ENCODE data around the gene GPHN.
A peak's percentile ranks its signal among the peaks of the same experiment; 100 is the strongest.
"Not testable (repeated sequence)": the region's sequence is repeated elsewhere in the genome, so short reads cannot be mapped to it uniquely, and the experiment has no call there.

GPHN gene

DNA sequence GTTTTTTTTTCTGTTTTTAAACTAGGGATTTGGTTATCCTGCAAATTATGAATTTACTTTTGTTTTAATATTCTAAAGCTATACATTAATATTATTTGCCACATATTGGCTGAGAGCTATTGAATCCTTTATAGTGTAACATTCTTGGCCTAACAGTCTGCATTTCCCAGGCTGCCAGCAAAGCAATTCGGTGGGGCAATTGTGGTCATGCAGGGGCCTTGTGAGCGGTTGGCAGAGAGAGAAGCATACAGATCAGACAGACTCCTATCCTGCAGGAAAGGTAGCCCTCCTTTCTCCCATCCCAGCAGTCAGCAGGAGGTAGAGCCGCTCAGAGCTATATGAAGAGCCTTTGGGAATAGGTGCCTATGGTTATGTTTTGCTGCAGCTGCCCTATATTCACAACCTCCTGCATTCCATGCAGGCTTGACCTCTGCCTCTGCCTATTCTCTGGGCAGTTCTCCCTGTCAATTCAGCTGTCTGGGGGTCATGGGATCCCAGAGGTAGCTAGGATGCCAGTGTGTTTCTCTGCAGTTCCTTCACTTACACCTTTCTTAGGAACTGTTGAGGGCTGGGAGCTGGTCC, 144.7 kb downstream of the GPHN start:
- no peaks in the 10 kb centered on the region for H3K36me3 ChIP-seq (ENCODE audit: control insufficient read depth, insufficient read depth, low read length)
- H3K4me3 ChIP-seq (ENCODE audit: low read length), result no peak overlapping the region
- no peaks in the 10 kb centered on the region for H3K9me3 ChIP-seq (ENCODE audit: control insufficient read depth, insufficient read depth, low read length)
- no CpG with 5 or more reads among the region's 3 CpGs for WGBS (ENCODE audit: insufficient coverage, insufficient read length)
- H3K4me1 ChIP-seq (ENCODE audit: control insufficient read depth, insufficient read depth, low read length), result no peaks in the 10 kb centered on the region
- H3K27ac ChIP-seq (ENCODE audit: low read length), result no peak overlapping the region
- H3K27me3 ChIP-seq (ENCODE audit: control insufficient read depth, insufficient read depth, low read length), result no peaks in the 10 kb centered on the region
- DNase-seq (ENCODE audit: low read depth, low spot score), result no peak

DNA sequence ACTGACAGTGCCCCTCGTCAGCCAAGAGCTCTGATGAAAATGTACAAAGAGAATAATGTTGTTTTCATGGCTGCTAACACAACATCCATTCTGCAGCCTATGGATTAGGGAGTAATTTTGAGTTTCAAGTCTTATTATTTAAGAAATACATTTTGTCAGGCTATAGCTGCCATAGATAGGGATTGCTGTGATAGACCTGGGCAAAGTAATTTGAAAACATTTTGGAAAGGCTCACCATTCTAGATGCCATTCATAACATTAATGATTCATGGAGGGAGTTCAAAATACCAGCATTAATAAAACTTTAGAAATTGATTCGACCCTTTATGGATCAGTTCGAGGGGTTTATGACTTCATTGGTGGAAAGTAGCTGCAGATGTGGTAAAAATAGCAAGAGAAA, 149.8 kb downstream of the GPHN start:
- no peak for DNase-seq (ENCODE audit: low read depth, low spot score)
- no peaks in the 10 kb centered on the region for H3K9me3 ChIP-seq (ENCODE audit: control insufficient read depth, insufficient read depth, low read length)
- H3K27ac ChIP-seq (ENCODE audit: low read length), result no peak overlapping the region
- no CpG with 5 or more reads among the region's 3 CpGs for WGBS (ENCODE audit: insufficient coverage, insufficient read length)
- no peaks in the 10 kb centered on the region for H3K36me3 ChIP-seq (ENCODE audit: control insufficient read depth, insufficient read depth, low read length)
- H3K4me1 ChIP-seq (ENCODE audit: control insufficient read depth, insufficient read depth, low read length), result no peaks in the 10 kb centered on the region
- H3K27me3 ChIP-seq (ENCODE audit: control insufficient read depth, insufficient read depth, low read length), result no peaks in the 10 kb centered on the region
- no peak overlapping the region for H3K4me3 ChIP-seq (ENCODE audit: low read length)

DNA sequence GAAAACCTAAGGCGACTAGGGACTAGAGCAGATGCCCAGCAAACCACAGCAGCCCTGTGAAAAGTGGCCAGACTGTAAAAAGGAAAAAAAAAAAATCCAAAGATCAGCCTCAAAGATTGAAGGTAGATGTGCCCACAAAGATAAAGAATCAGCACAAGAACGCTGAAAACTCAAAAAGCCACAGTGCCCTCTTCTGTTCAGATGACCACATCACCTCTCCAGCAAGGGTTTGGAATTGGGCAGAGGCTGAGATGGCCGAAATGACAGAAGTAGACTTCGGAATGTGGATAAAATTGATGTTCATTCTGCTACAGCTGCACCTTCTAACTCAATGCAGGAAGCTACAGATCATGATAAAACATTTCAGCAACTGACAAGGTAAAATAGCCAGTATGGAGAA, 154.4 kb downstream of the GPHN start:
- Histone ChIP-seq H3K27me3 (ENCODE audit: control insufficient read depth, insufficient read depth, low read length) (no peaks in the 10 kb centered on the region), H3K27ac (ENCODE audit: low read length) (no peak overlapping the region), H3K36me3 (ENCODE audit: control insufficient read depth, insufficient read depth, low read length) (no peaks in the 10 kb centered on the region), H3K4me1 (ENCODE audit: control insufficient read depth, insufficient read depth, low read length) (no peaks in the 10 kb centered on the region), H3K4me3 (ENCODE audit: low read length) (no peak overlapping the region), H3K9me3 (ENCODE audit: control insufficient read depth, insufficient read depth, low read length) (no peaks in the 10 kb centered on the region)
- peak; percentile 5 for DNase-seq (ENCODE audit: low read depth, low spot score)
- WGBS (ENCODE audit: insufficient coverage, insufficient read length), result no CpG with 5 or more reads among the region's 4 CpGs

DNA sequence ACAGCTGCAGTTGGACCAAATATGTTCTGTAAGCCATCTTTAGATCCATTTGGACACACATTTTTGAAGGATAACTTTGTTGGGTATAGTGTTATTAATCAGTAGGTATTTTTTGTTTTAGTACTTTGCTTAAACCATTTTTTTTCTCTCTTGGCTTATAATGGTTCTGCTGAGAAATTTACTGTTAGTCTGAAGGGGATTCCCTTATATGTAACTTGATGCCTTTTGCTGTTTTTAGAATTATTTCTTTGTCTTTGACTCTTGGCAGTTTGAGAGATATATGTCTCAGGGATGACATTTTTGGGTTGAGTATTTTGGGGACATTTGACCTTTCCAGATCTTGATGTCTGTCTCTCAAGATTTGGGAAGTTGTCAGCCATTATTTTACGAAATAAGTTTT, 169.8 kb downstream of the GPHN start:
- peaks cover 2% of the 10 kb centered on the region; the same call in 1 of the 2 replicates for H3K9me3 ChIP-seq (ENCODE audit: control insufficient read depth, insufficient read depth, low read length)
- H3K27me3 ChIP-seq (ENCODE audit: control insufficient read depth, insufficient read depth, low read length), result no peaks in the 10 kb centered on the region
- no peak overlapping the region for H3K4me3 ChIP-seq (ENCODE audit: low read length)
- no peak overlapping the region for H3K27ac ChIP-seq (ENCODE audit: low read length)
- no CpG with 5 or more reads among the region's 1 CpG for WGBS (ENCODE audit: insufficient coverage, insufficient read length)
- no peak for DNase-seq (ENCODE audit: low read depth, low spot score)
- no peaks in the 10 kb centered on the region for H3K4me1 ChIP-seq (ENCODE audit: control insufficient read depth, insufficient read depth, low read length)
- no peaks in the 10 kb centered on the region for H3K36me3 ChIP-seq (ENCODE audit: control insufficient read depth, insufficient read depth, low read length)

DNA sequence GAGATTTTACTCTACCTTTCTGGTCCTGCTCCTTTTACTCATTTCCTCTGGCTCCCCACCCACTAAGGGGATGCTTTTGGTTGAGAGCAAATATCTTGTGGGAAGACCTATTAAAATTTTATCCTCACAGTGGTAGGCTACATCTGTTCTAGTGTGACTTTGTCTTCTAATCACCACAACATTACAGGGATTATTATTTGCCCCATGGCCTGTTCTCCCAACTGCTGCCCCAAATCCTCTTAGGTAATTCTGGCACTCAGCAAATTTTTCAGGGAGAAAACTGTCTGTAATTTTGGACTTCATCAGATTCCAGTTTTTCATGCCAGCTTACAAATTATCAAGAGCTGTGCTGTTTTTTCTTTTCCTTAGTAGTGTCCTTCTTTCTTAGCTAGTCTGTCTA, 172.3 kb downstream of the GPHN start:
- Histone ChIP-seq H3K4me3 (ENCODE audit: low read length) (no peak overlapping the region), H3K36me3 (ENCODE audit: control insufficient read depth, insufficient read depth, low read length) (no peaks in the 10 kb centered on the region), H3K27ac (ENCODE audit: low read length) (no peak overlapping the region), H3K9me3 (ENCODE audit: control insufficient read depth, insufficient read depth, low read length) (peaks cover 2% of the 10 kb centered on the region; the same call in 1 of the 2 replicates), H3K4me1 (ENCODE audit: control insufficient read depth, insufficient read depth, low read length) (no peaks in the 10 kb centered on the region), H3K27me3 (ENCODE audit: control insufficient read depth, insufficient read depth, low read length) (no peaks in the 10 kb centered on the region)
- no peak for DNase-seq (ENCODE audit: low read depth, low spot score)

DNA sequence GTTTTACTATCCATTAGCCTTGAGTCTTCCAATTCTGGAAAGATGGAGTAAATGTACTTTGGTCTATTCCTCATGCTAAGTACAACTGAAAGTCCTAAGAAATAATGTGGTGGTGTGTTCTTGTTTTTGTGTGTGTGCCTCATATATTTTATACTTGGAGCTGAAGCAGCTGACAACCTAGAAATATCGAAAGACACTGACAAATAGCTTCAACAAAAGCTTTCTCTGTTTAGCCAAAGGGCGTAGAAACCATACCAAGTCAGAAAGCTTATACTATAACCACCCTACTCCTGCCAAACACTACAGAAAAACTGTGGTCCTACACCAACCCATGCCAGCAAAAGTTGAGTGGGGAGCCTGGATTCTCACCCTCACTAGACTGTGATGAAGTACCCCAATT, 188.4 kb downstream of the GPHN start:
- Histone ChIP-seq H3K4me3 (ENCODE audit: low read length) (no peak overlapping the region), H3K27me3 (ENCODE audit: control insufficient read depth, insufficient read depth, low read length) (no peaks in the 10 kb centered on the region), H3K27ac (ENCODE audit: low read length) (no peak overlapping the region), H3K9me3 (ENCODE audit: control insufficient read depth, insufficient read depth, low read length) (no peaks in the 10 kb centered on the region), H3K4me1 (ENCODE audit: control insufficient read depth, insufficient read depth, low read length) (no peaks in the 10 kb centered on the region), H3K36me3 (ENCODE audit: control insufficient read depth, insufficient read depth, low read length) (no peaks in the 10 kb centered on the region)
- no CpG with 5 or more reads among the region's 2 CpGs for WGBS (ENCODE audit: insufficient coverage, insufficient read length)
- no peak for DNase-seq (ENCODE audit: low read depth, low spot score)

DNA sequence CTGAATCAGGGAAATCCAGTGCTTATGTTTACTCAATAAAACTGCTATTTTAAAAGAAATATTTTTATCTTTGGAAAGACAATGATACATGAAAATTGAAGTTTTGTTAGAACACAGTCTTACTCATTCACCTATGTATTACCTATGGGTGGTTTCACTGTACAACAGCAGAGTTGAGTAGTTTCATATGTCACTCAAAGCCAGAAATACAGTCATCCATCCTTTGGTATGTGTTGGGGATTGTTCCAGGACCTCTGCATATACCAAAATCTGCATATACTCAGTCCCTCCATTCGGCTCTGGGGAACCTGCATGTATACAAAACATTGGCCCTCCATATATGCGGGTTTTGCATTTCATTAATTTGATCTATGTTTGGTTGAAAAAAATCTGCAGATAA, 190.6 kb downstream of the GPHN start:
- no peak for DNase-seq (ENCODE audit: low read depth, low spot score)
- H3K9me3 ChIP-seq (ENCODE audit: control insufficient read depth, insufficient read depth, low read length), result no peaks in the 10 kb centered on the region
- H3K36me3 ChIP-seq (ENCODE audit: control insufficient read depth, insufficient read depth, low read length), result no peaks in the 10 kb centered on the region
- H3K27me3 ChIP-seq (ENCODE audit: control insufficient read depth, insufficient read depth, low read length), result no peaks in the 10 kb centered on the region
- no peak overlapping the region for H3K4me3 ChIP-seq (ENCODE audit: low read length)
- H3K4me1 ChIP-seq (ENCODE audit: control insufficient read depth, insufficient read depth, low read length), result no peaks in the 10 kb centered on the region
- no CpG with 5 or more reads among the region's 2 CpGs for WGBS (ENCODE audit: insufficient coverage, insufficient read length)
- no peak overlapping the region for H3K27ac ChIP-seq (ENCODE audit: low read length)

DNA sequence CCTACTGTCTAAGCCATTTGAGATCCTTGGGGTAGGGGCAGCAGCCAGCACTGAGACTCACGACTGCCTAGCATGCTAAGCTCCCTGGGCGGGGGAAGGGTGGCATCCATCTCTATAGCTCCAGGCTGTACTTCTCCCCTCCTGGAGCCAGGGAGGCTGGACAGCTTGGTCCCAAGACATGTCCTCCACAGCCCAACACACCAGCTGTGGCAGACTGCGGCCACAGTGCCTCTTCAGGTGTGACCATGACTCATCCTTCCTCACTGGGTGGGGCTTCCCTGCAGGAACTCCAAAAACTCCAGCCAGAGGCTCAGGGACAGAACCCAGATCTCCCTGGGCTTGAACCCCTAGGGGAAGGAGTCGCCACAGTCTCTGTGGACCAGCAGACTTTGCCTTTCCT, 193.9 kb downstream of the GPHN start:
- Histone ChIP-seq H3K27me3 (ENCODE audit: control insufficient read depth, insufficient read depth, low read length) (no peaks in the 10 kb centered on the region), H3K27ac (ENCODE audit: low read length) (no peak overlapping the region), H3K36me3 (ENCODE audit: control insufficient read depth, insufficient read depth, low read length) (no peaks in the 10 kb centered on the region), H3K4me1 (ENCODE audit: control insufficient read depth, insufficient read depth, low read length) (no peaks in the 10 kb centered on the region), H3K9me3 (ENCODE audit: control insufficient read depth, insufficient read depth, low read length) (no peaks in the 10 kb centered on the region), H3K4me3 (ENCODE audit: low read length) (no peak overlapping the region)
- DNase-seq (ENCODE audit: low read depth, low spot score), result no peak
- WGBS (ENCODE audit: insufficient coverage, insufficient read length), result no CpG with 5 or more reads among the region's 4 CpGs

DNA sequence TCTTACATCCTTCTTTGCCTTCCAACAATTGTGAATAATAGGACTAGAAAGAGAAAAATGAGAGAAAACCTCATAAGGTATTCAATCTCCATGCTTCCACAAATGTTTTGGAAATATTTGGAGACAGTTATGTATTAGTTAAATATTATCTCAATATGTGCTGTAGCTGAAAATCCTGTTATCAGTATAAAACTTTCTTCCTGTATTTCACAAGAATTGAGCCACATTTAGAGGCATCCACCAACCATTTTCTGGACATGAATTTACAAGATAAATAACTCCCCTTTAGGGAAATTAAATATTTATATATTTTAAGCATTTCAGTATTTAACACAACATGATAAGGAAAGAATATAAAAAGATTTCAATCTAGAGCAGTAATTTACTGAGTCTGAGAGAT, 200.3 kb downstream of the GPHN start:
- Histone ChIP-seq H3K9me3 (ENCODE audit: control insufficient read depth, insufficient read depth, low read length) (no peaks in the 10 kb centered on the region), H3K36me3 (ENCODE audit: control insufficient read depth, insufficient read depth, low read length) (no peaks in the 10 kb centered on the region), H3K27me3 (ENCODE audit: control insufficient read depth, insufficient read depth, low read length) (no peaks in the 10 kb centered on the region)

DNA sequence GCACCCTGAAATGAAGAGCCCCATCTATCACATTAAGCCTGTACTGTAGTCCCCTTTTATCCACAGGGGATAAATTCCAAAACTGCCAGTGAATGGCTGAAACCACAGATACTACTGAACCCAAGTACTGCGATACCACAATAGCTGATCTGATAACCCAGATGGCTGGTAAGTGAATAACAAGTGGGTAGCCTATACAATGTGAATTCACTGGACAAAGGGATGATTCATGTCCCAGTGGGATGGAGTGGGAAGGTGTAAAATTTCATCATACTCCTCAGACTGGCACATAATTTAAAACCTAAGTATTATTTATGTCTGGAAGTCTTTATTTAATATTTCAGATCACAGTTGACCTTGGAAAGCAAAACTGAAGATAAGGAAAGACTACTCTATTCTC, 201.3 kb downstream of the GPHN start:
- H3K36me3 ChIP-seq (ENCODE audit: control insufficient read depth, insufficient read depth, low read length), result no peaks in the 10 kb centered on the region
- H3K27ac ChIP-seq (ENCODE audit: low read length), result no peak overlapping the region
- H3K9me3 ChIP-seq (ENCODE audit: control insufficient read depth, insufficient read depth, low read length), result no peaks in the 10 kb centered on the region
- no peak overlapping the region for H3K4me3 ChIP-seq (ENCODE audit: low read length)
- H3K4me1 ChIP-seq (ENCODE audit: control insufficient read depth, insufficient read depth, low read length), result no peaks in the 10 kb centered on the region
- H3K27me3 ChIP-seq (ENCODE audit: control insufficient read depth, insufficient read depth, low read length), result no peaks in the 10 kb centered on the region
- no CpG with 5 or more reads among the region's 1 CpG for WGBS (ENCODE audit: insufficient coverage, insufficient read length)
- no peak for DNase-seq (ENCODE audit: low read depth, low spot score)

More for the DNA sequence above, 200.3 kb downstream of the GPHN start:
- no peak for DNase-seq (ENCODE audit: low read depth, low spot score)
- Histone ChIP-seq H3K4me1 (ENCODE audit: control insufficient read depth, insufficient read depth, low read length) (no peaks in the 10 kb centered on the region), H3K27ac (ENCODE audit: low read length) (no peak overlapping the region), H3K4me3 (ENCODE audit: low read length) (no peak overlapping the region)

DNA sequence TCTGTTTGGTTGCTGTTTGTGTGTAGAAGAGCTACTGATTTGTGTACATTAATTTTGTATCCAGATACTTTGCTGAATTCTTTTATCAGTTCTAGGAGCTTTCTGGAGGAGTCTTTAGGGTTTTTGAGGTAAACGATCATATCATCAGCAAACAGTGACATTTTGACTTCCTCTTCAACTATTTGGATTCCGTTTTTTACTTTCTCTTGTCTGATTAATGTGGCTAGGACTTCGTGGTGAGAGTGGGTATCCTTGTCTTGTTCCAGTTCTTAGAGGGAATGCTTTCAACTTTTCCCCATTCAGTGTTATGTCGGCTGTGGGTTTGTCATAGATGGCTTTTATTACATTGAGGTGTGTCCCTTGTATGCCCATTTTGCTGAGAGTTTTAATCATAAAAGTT, 206.3 kb downstream of the GPHN start:
- H3K4me3 ChIP-seq (ENCODE audit: low read length); H3K27me3 ChIP-seq (ENCODE audit: control insufficient read depth, insufficient read depth, low read length); H3K27ac ChIP-seq (ENCODE audit: low read length); H3K36me3 ChIP-seq (ENCODE audit: control insufficient read depth, insufficient read depth, low read length); H3K9me3 ChIP-seq (ENCODE audit: control insufficient read depth, insufficient read depth, low read length); DNase-seq (ENCODE audit: low read depth, low spot score); H3K4me1 ChIP-seq (ENCODE audit: control insufficient read depth, insufficient read depth, low read length): not testable (repeated sequence)
- no CpG with 5 or more reads among the region's 4 CpGs for WGBS (ENCODE audit: insufficient coverage, insufficient read length)

Data from iPS DF 6.9 (cell line).